IPS-NIHi7 (cell line): Measurements from ENCODE around the gene N4BP3.
"Not testable (repeated sequence)": the region's sequence is repeated elsewhere in the genome, so short reads cannot be mapped to it uniquely, and the experiment has no call there.

Source experiments
- DNase-seq: peaks from one replicate; pipeline ENCODE4 v3.0.0; 2012; ENCODE audit warnings: mixed read lengths; ENCODE audit errors: extremely low spot score

Gene N4BP3

GRCh38 chr5:178121391-178122276 is 8.3 kb downstream of the N4BP3 start:
- DNase-seq: no peak

GRCh38 chr5:178122346-178122745 is 9.0 kb downstream of the N4BP3 start:
- no peak for DNase-seq

GRCh38 chr5:178123094-178123965 is 10.0 kb downstream of the N4BP3 start:
- DNase-seq: no peak

- no peak for DNase-seq
These were observed 10.9 kb downstream of the N4BP3 start for GRCh38 chr5:178123966-178124925.

GRCh38 chr5:178125253-178125906 is 12.0 kb downstream of the N4BP3 start:
- no peak for DNase-seq

- DNase-seq: peak; percentile 71
These were observed 13.2 kb downstream of the N4BP3 start for GRCh38 chr5:178126556-178126955.

- not testable (repeated sequence) for DNase-seq
These were observed 14.1 kb downstream of the N4BP3 start for GRCh38 chr5:178127300-178128009.

GRCh38 chr5:178129296-178129695 is 16.0 kb downstream of the N4BP3 start:
- no peak for DNase-seq

- not testable (repeated sequence) for DNase-seq
These were observed 16.9 kb downstream of the N4BP3 start for GRCh38 chr5:178130234-178130575.

GRCh38 chr5:178130576-178131445 is 17.5 kb downstream of the N4BP3 start, which contains the start of gene RMND5B:
RMND5B (plus strand) TSS chr5:178131014; CDS start chr5:178138120, 7,106 bp downstream.
- peak; percentile 90 for DNase-seq

GRCh38 chr5:178131446-178131996 is 18.2 kb downstream of the N4BP3 start:
- no peak for DNase-seq

- DNase-seq: no peak
These were observed 23.7 kb downstream of the N4BP3 start for GRCh38 chr5:178136990-178137389.

- DNase-seq: no peak
These were observed 24.7 kb downstream of the N4BP3 start for GRCh38 chr5:178137991-178138390.

- DNase-seq: no peak
These were observed 28.2 kb downstream of the N4BP3 start for GRCh38 chr5:178141550-178141949.

- no peak for DNase-seq
These were observed 29.3 kb downstream of the N4BP3 start for GRCh38 chr5:178142642-178143041.

- no peak for DNase-seq
These were observed 29.9 kb downstream of the N4BP3 start for GRCh38 chr5:178143246-178143645.

GRCh38 chr5:178143901-178144300 is 30.6 kb downstream of the N4BP3 start:
- no peak for DNase-seq

- peak; percentile 88 for DNase-seq
These were observed 32.9 kb downstream of the N4BP3 start for GRCh38 chr5:178145965-178146820.
